GM10847 (cell line): ENCODE results near the gene TANK.

Source experiments
- POLR2A ChIP-seq: IDR thresholded peaks from 2 replicates; pipeline ENCODE4 v1.6.1; 2011; ENCODE audit not compliant: insufficient read length; ENCODE audit errors: extremely low read depth

The TANK gene

GRCh38 chr2:161160226-161161073, at the start of gene TANK:
TANK (plus strand) TSS chr2:161160428; CDS start chr2:161179663, 19,235 bp downstream.
- TF ChIP-seq POLR2A: peak; percentile 93

- TF ChIP-seq POLR2A: no peak
Observed at GRCh38 chr2:161111531-161111930, 48.7 kb upstream of the TANK start.

- TF ChIP-seq POLR2A: no peak
Observed at GRCh38 chr2:161112908-161113307, 47.3 kb upstream of the TANK start.

- TF ChIP-seq POLR2A: no peak
Observed at GRCh38 chr2:161113693-161114575, 46.3 kb upstream of the TANK start.

- TF ChIP-seq POLR2A: no peak
Observed at GRCh38 chr2:161115205-161115604, 45.0 kb upstream of the TANK start.

GRCh38 chr2:161115605-161116380, 44.4 kb upstream of the TANK start:
- no peak for TF ChIP-seq POLR2A

- no peak for TF ChIP-seq POLR2A
Observed at GRCh38 chr2:161116509-161116908, 43.7 kb upstream of the TANK start.

- TF ChIP-seq POLR2A: no peak
Observed at GRCh38 chr2:161117506-161117905, 42.7 kb upstream of the TANK start.

- TF ChIP-seq POLR2A: no peak
Observed at GRCh38 chr2:161118722-161119121, 41.5 kb upstream of the TANK start.

- TF ChIP-seq POLR2A: no peak
Observed at GRCh38 chr2:161119483-161119882, 40.7 kb upstream of the TANK start.

GRCh38 chr2:161120775-161121174, 39.5 kb upstream of the TANK start:
- no peak for TF ChIP-seq POLR2A

- TF ChIP-seq POLR2A: no peak
Observed at GRCh38 chr2:161121622-161122021, 38.6 kb upstream of the TANK start.

- TF ChIP-seq POLR2A: no peak
Observed at GRCh38 chr2:161122772-161123530, 37.3 kb upstream of the TANK start.

- no peak for TF ChIP-seq POLR2A
Observed at GRCh38 chr2:161123531-161124030, 36.6 kb upstream of the TANK start.
